ENCODE measurements around the gene ISM1. TPM values are rescaled to one million over a fixed set of nuclear protein-coding genes. Genes with fewer than 3 reads are reported as not detected.

ISM1 gene
- total and polyA plus RNA-seq, 2 experiments from 2014 or later = 0.15 to 0.63 TPM

- peaks cover 11% of the 10 kb centered on the region for H3K27me3 Mint-ChIP-seq (ENCODE audit: insufficient read depth, low read depth, poor library complexity)
- Histone ChIP-seq H3K36me3 (ENCODE audit: insufficient read depth) (no peaks in the 10 kb centered on the region), H3K27me3 (ENCODE audit: insufficient read depth) (peaks cover 25% of the 10 kb centered on the region), H4K20me1 (replicated peaks; ENCODE audit: insufficient read depth) (no peaks in the 10 kb centered on the region), H3K27ac (ENCODE audit: low read depth) (no peak overlapping the region), H3K79me2 (replicated peaks; ENCODE audit: insufficient read depth) (no peaks in the 10 kb centered on the region), H3K9me2 (ENCODE audit: insufficient read depth) (no peaks in the 10 kb centered on the region), H2AFZ (no peak overlapping the region), H3K4me3 (no peak overlapping the region), H3K4me2 (no peak overlapping the region), H3F3A (replicated peaks; ENCODE audit: low read depth) (no peaks in the 10 kb centered on the region), H3K4me1 (ENCODE audit: insufficient read depth) (no peaks in the 10 kb centered on the region)
- H3K4me1 Mint-ChIP-seq = 0 out of 3 replicates have a peak, but pooled peaks cover 2% of the 10 kb centered on the region
- H3K4me3 Mint-ChIP-seq = no peak overlapping the region
- no peak overlapping the region for H3K27ac Mint-ChIP-seq
- no peaks in the 10 kb centered on the region for H3K36me3 Mint-ChIP-seq (ENCODE audit: low read depth)
- TF ChIP-seq ZNF462 (CRISPR knock-in tag; IDR thresholded peaks at IDR 0.05) (no peak), JUNB (IDR thresholded peaks at IDR 0.05; ENCODE audit: unreplicated experiment) (no peak)
- no peaks in the 10 kb centered on the region for H3K9me3 Mint-ChIP-seq
- DNase-seq (ENCODE audit: low spot score) (no peak), ATAC-seq (no peak)
These were observed 7.7 kb upstream of the ISM1 start for GRCh38 chr20:13213335-13213734.

GRCh38 chr20:13216533-13216932 lies 4.5 kb upstream of the ISM1 start:
- Histone ChIP-seq H3K4me1 (ENCODE audit: insufficient read depth) (peaks cover 8% of the 10 kb centered on the region), H3K79me2 (replicated peaks; ENCODE audit: insufficient read depth) (no peaks in the 10 kb centered on the region), H3F3A (replicated peaks; ENCODE audit: low read depth) (no peaks in the 10 kb centered on the region), H3K4me2 (no peak overlapping the region), H4K20me1 (replicated peaks; ENCODE audit: insufficient read depth) (no peaks in the 10 kb centered on the region), H3K36me3 (ENCODE audit: insufficient read depth) (no peaks in the 10 kb centered on the region), H3K4me3 (no peak overlapping the region), H3K9me2 (ENCODE audit: insufficient read depth) (no peaks in the 10 kb centered on the region), H3K27ac (ENCODE audit: low read depth) (no peak overlapping the region), H2AFZ (no peak overlapping the region), H3K27me3 (ENCODE audit: insufficient read depth) (peaks cover 51% of the 10 kb centered on the region)
- no peak for DNase-seq (ENCODE audit: low spot score)
- H3K36me3 Mint-ChIP-seq (ENCODE audit: low read depth) = no peaks in the 10 kb centered on the region; the same call in 2 of the 3 replicates
- peaks cover 15% of the 10 kb centered on the region; the same call in 2 of the 3 replicates for H3K4me1 Mint-ChIP-seq
- H3K9me3 Mint-ChIP-seq = no peaks in the 10 kb centered on the region
- ATAC-seq = no peak
- H3K27ac Mint-ChIP-seq = no peak overlapping the region
- peaks cover 34% of the 10 kb centered on the region for H3K27me3 Mint-ChIP-seq (ENCODE audit: insufficient read depth, low read depth, poor library complexity)
- TF ChIP-seq CTCF (conservative IDR thresholded peaks at IDR 0.05; ENCODE audit: low read depth in 2 of 2) (peak in 1 of 2 experiments; percentile 7; a peak in 1 of 4 replicates), EZH2phosphoT487 (IDR thresholded peaks at IDR 0.05; ENCODE audit: unreplicated experiment) (no peak)
- H3K4me3 Mint-ChIP-seq = no peak overlapping the region
